Activated CD8-positive, alpha-beta T cell treated with anti-CD3 and anti-CD28 coated beads for 36 hours (primary cell): ENCODE data around the gene SLC22A17. TPM values are rescaled to one million over a fixed set of nuclear protein-coding genes. Genes with fewer than 3 reads are reported as not detected.
A peak's percentile ranks its signal among the peaks of the same experiment; 100 is the strongest.

Experiments used
- ATAC-seq: fragments of 200-7000 bp; cut with Tn5 transposase; one replicate; pipeline ENCODE4 v1.10.0; 2021; ENCODE audit warnings: mild to moderate bottlenecking, moderate library complexity
- CTCF ChIA-PET: fragments of 350-600 bp; sonication (Branson Sonifier 250); formaldehyde crosslinking; loops from one replicate; lab custom pipeline; 2021; ENCODE audit warnings: antibody characterized with exemption; lab: Charles Lee
- POLR2A ChIA-PET: fragments of 350-600 bp; sonication (Branson Sonifier 250); formaldehyde crosslinking; loops from one replicate; lab custom pipeline; 2021; ENCODE audit warnings: antibody characterized with exemption; lab: Charles Lee
- DNase-seq: peaks from one replicate; pipeline ENCODE4 v3.0.0-alpha.2; 2020
- H3K27ac Mint-ChIP-seq: one replicate; pipeline ENCODE4 v1.8.0; 2021; ENCODE audit warnings: mild to moderate bottlenecking, mixed read lengths
- H3K27me3 Mint-ChIP-seq: one replicate; pipeline ENCODE4 v1.8.0; 2021; ENCODE audit warnings: mixed read lengths
- H3K36me3 Mint-ChIP-seq: one replicate; pipeline ENCODE4 v1.8.0; 2021; ENCODE audit warnings: low read depth, mixed read lengths
- H3K4me1 Mint-ChIP-seq: one replicate; pipeline ENCODE4 v1.8.0; 2021; ENCODE audit warnings: low read depth, mixed read lengths
- H3K4me3 Mint-ChIP-seq: one replicate; pipeline ENCODE4 v1.8.0; 2021; ENCODE audit warnings: mild to moderate bottlenecking, moderate library complexity, mixed read lengths
- H3K9me3 Mint-ChIP-seq: one replicate; pipeline ENCODE4 v1.8.0; 2021; ENCODE audit warnings: mixed read lengths
- intact Hi-C: fragments of 100-400 bp; cut with micrococcal nuclease; formaldehyde crosslinking; loops from one replicate; pipeline ENCODE4 v1.10.0; 2022
- total RNA-seq, 2 experiments: library from RNA; stranded (reverse); gene quantifications; one replicate each; pipeline ENCODE4 v1.2.3, GENCODE V29; 2021
- TF ChIP-seq, protein P1 (sequence below): fragments of 200-600 bp; IDR thresholded peaks from one replicate; pipeline ENCODE4 v1.8.0; 2022; ENCODE audit warnings: antibody characterized with exemption, mild to moderate bottlenecking

SLC22A17 gene
- total RNA-seq, 2 experiments from 2014 or later = 2.3 TPM

DNA sequence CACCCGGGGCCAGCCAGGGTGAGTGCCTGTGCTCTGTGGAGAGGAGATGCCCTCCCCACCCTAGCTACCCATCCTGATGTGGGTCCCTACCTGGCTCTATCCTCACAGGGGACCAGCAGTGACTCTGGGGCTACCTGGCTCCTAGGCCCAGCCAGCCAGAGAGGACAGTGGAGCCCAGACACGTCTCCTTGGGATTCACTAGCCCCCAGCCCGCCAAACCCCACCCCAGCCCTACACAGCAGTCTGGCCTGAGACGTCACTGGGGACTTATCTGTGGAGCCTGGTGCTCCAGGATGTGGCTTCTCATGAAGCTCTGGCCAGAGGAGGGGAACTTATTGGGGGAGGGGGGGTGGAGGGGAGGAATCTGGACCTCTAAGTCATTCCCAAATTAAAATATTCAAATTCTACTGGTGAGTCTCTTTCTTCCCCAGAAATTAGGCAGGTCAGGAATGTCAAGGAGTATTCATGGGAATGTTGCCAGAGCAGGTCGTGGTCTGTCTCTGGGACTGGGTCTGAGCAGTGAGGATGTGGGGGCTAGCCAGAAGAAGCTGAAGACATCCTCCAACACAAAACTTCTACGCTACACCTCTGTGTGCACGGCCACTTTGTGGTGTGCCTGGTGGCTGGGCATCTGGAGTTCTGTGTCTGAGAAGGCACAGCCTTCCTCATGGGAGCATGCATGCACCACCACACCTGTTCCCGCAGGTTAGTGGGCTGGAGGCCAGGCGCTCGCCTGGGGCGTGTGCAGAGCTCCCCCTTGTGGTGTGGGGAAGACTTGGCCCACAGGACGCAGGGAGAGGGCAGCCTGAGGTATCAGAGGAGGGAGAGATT lies 26.9 kb upstream of the SLC22A17 start:
- ChIA-PET CTCF (interaction anchor here (0.8 to 4.5 kb wide), 47 partner anchors 9 to 393 kb away, joined by 3 to 86 read pairs (median 5); partner anchors contain the start of genes AP1G2, HOMEZ, PABPN1 and PPP1R3E), POLR2A (interaction anchor here (1.3 to 2.5 kb wide), 2 partner anchors 34 to 53 kb away, joined by 3 to 11 read pairs; no protein-coding TSS in a partner anchor)
- TF ChIP-seq, protein P1, sequence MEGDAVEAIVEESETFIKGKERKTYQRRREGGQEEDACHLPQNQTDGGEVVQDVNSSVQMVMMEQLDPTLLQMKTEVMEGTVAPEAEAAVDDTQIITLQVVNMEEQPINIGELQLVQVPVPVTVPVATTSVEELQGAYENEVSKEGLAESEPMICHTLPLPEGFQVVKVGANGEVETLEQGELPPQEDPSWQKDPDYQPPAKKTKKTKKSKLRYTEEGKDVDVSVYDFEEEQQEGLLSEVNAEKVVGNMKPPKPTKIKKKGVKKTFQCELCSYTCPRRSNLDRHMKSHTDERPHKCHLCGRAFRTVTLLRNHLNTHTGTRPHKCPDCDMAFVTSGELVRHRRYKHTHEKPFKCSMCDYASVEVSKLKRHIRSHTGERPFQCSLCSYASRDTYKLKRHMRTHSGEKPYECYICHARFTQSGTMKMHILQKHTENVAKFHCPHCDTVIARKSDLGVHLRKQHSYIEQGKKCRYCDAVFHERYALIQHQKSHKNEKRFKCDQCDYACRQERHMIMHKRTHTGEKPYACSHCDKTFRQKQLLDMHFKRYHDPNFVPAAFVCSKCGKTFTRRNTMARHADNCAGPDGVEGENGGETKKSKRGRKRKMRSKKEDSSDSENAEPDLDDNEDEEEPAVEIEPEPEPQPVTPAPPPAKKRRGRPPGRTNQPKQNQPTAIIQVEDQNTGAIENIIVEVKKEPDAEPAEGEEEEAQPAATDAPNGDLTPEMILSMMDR = peak; percentile 91
- ATAC-seq (peak; percentile 93), DNase-seq (peak; percentile 67)
- Mint-ChIP-seq H3K27ac (no peak overlapping the region), H3K4me1 (no peaks in the 10 kb centered on the region), H3K36me3 (no peaks in the 10 kb centered on the region), H3K27me3 (no peaks in the 10 kb centered on the region), H3K4me3 (no peak overlapping the region), H3K9me3 (no peaks in the 10 kb centered on the region)
- intact Hi-C loops = loop anchor here (2.0 to 10.0 kb wide), 2 partner anchors 51 to 115 kb away; no protein-coding TSS in a partner anchor

DNA sequence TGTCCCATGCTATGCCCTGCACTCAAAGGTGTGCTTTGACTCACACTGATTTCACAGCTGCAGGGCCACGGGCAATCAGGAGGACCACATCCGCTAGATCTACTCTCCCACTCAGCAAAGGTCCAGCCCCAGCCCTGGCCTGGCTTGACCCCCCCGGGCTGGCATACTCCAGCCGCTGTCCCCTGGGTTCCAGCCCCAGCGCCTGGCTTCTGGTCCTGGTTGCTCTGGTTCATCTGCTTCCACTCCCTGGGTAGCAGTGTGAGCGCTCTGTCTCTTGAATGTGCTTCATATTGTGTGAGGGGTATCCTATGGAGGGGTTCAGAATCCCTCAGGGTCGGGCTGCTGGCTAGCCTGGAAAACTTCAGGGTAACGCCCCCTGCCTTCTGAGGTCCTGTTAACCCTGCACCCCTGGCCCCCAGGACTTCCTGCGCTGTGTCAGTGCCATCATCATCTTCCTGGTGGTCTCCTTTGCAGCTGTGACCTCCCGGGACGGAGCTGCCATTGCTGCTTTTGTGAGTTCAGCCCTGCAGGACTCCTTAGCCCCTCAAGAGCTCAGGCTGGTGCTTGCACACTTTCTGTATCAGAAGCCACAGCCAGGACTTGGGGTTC lies 26.0 kb upstream of the SLC22A17 start:
- Mint-ChIP-seq H3K27ac (no peak overlapping the region), H3K9me3 (no peaks in the 10 kb centered on the region), H3K4me1 (no peaks in the 10 kb centered on the region), H3K36me3 (no peaks in the 10 kb centered on the region), H3K27me3 (no peaks in the 10 kb centered on the region), H3K4me3 (no peak overlapping the region)
- ChIA-PET CTCF (interaction anchor here (1.1 to 4.5 kb wide), 14 partner anchors 9 to 259 kb away, joined by 3 to 86 read pairs (median 16); partner anchors contain the start of genes PABPN1 and SLC22A17), POLR2A (interaction anchor here (2.5 kb wide), 1 partner anchor 52 kb away, joined by 11 read pairs; no protein-coding TSS in a partner anchor)
- DNase-seq = no peak
- TF ChIP-seq, protein P1 = no peak
- no peak for ATAC-seq
- intact Hi-C loops = no loop called here

DNA sequence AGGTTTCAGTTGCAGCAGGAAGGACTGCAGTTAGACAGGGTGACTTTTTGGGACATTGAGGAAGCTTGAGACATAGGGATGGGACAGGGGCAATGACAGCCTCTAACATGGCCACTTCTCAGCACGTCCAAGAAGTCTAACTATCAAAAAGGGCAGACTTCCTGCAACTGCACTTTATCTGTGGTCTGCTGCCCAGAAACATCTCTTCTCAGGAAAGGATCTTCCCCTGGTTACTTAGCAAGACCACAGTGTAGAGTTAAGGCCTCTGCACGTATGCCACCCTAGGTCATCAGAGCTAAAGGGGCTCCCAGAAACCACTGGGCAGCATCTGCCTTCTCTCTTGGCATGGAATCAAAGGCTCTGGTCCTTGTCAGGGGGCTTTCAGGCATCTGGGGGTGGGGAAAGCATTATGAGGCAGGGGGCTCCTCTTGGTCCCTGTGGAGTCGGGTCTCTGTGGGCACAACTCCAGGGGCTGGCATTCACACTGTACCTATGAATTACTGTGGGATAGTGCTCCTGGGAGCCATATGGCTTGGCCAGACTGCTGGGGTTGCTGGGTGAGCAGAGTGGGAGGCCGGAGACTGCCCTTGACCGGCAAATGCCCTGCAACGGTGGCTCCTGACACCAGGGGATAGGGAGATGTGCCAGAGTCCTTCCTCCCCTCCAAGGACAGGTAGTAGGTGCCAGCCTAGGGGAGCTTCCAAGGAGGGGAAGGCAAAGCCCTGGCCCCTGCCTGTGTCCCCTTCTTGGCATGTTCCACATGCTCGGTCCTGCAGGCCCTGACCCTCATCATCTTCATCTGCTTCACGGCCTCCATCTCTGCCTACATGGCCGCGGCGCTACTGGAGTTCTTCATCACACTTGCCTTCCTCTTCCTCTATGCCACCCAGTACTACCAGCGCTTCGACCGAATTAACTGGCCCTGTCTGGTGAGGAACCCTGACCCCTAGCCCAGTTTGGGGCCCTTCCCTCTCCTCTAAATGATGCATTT lies 25.2 kb upstream of the SLC22A17 start:
- ATAC-seq = no peak
- no peak overlapping the region for H3K4me3 Mint-ChIP-seq
- POLR2A ChIA-PET = no interaction called here
- H3K9me3 Mint-ChIP-seq = no peaks in the 10 kb centered on the region
- intact Hi-C loops = no loop called here
- TF ChIP-seq, protein P1 = no peak
- no peak overlapping the region for H3K27ac Mint-ChIP-seq
- H3K4me1 Mint-ChIP-seq = no peaks in the 10 kb centered on the region
- H3K36me3 Mint-ChIP-seq = no peaks in the 10 kb centered on the region
- no peaks in the 10 kb centered on the region for H3K27me3 Mint-ChIP-seq
- DNase-seq = no peak
- CTCF ChIA-PET = interaction anchor here (0.8 to 3.1 kb wide), 6 partner anchors 10 to 257 kb away, joined by 3 to 29 read pairs (median 6); partner anchors contain the start of gene PABPN1

DNA sequence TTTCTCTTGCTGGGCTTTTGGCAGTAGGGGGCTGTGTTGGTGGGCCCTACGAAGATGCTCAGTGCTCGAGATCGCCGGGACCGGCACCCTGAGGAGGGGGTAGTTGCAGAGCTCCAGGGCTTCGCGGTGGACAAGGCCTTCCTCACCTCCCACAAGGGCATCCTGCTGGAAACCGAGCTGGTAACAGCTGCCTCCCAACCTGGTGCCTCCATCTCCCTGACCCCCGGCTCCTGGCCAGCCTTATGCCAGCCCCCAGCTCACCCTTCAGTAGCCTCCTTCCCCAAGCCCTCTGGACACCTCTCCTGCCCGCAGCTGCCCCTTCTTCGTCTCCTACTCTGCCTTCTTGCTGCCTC lies 24.5 kb upstream of the SLC22A17 start:
- Mint-ChIP-seq H3K9me3 (no peaks in the 10 kb centered on the region), H3K27me3 (no peaks in the 10 kb centered on the region), H3K36me3 (no peaks in the 10 kb centered on the region), H3K4me1 (no peaks in the 10 kb centered on the region), H3K4me3 (no peak overlapping the region), H3K27ac (no peak overlapping the region)
- intact Hi-C loops = no loop called here
- ChIA-PET POLR2A (no interaction called here), CTCF (interaction anchor here (0.8 to 2.2 kb wide), 4 partner anchors 9 to 82 kb away, joined by 3 to 6 read pairs (median 4); partner anchors contain the start of gene PABPN1)
- ATAC-seq = no peak
- DNase-seq = no peak
- TF ChIP-seq, protein P1 = no peak
